ENCODE results near the gene DPRX.

GRCh38 chr19:53639471-53639870, 7.7 kb downstream of the DPRX start:
- TF ChIP-seq CTCF (IDR thresholded peaks at IDR 0.05) (no peak), POLR2AphosphoS5 (IDR thresholded peaks at IDR 0.05) (no peak)

Data from prostate gland (tissue), 2 donors.